Endothelial cell of hepatic sinusoid (primary cell): ENCODE results near the gene SLC29A3.
"Not testable (repeated sequence)": the region's sequence is repeated elsewhere in the genome, so short reads cannot be mapped to it uniquely, and the experiment has no call there.

Source experiments
- in situ Hi-C: cut with HindIII; loops from 2 replicates; pipeline ENCODE4 v1.10.0; 2017; ENCODE audit warnings: low sequenced_read_pairs

SLC29A3 gene

DNA sequence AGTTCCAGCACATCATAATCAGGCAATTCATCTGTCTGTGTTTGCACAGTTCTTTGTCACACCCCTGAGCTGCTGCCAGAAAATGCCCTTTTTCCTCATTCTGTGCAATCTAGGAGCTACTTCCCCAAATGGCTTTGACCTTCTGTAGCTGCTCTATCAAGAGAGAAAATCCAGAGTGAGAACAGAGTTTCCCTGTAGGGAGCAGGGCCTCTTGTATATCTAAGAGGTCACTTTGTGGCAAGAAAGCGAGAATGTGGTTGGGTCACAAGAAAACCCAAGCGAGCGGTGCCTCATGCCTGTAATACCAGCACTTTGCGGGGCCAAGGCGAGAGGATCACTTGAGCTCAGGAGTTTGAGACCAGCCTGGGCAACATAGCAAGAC is 24.3 kb downstream of the SLC29A3 start:
- in situ Hi-C loops: no loop called here

DNA sequence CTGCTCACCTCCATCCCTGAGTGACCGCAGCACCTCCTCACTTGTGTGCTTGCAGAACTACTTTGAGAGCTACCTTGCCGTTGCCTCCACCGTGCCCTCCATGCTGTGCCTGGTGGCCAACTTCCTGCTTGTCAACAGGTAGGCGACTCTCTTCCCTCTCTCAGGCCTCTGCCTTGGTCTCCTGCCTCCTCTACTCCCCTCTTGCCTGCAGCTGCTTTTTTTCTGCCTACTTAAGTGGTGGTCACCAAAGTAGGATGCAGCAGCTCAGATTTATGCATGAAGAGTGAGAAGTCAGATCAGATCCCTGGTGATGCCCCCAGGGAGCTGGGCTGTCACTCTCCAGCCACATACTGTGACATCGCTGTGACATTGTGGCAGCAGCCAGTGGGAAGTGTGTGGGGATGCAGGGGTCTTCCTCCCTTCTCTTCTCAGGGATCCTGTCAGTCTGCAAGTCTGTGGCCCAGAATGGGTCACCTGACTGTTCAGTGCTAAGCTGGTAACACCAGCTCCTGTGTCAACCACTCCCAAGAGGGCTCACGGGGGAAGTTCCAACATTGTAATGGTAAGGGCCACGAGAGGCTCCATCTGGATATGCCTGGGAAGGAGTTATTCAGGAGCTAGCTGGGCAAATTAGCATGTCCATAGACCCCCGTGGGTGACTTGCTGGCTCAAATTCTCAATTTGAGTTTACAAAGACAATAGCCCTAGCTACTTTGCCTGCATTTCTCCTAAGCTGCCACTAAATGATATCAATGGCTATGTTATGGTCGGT is 25.3 kb downstream of the SLC29A3 start:
- in situ Hi-C loops: no loop called here

DNA sequence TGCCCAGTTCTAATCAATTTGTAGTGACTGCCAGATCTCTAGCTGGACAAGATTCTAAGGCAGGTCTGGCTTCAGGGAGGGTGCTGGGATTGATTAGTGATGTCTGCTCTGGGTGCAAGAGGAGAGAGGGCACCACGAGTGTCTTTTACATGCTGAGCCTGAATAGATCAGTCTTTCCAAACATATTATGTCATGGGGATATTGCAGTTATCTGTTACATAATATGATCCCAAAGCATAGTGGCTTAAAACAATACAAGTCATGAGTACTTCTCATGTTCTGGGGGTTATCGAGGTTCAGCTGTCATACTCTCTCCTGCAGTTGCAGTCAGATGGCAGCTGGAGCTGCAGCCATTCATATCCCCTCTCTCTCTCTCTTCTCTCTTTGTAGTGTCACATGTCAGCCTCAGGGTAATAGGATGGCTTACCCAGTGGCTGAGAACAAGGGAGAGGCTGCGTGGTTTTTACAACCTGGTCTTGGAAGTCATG is 26.0 kb downstream of the SLC29A3 start:
- in situ Hi-C loops: no loop called here

DNA sequence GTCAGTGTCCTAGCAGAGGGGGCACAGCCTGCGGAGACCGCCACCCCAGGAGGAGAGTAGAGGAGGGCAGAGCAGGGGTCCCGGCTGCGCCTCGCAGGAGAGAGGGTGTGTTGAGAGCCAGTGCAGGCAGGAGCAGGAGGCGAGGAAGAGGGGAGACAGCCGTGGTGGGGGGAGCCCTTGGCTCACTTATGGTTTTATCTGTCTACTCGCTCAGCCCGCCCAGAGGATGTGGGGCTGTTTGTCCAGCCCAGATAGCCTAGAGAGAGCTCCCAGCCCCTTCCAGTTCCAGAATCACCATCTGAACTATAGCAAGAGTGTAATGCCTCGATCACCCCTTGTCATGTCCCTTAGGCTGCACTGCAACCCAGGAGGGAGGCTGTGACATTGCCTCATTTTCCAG is 26.6 kb downstream of the SLC29A3 start:
- in situ Hi-C loops: no loop called here

DNA sequence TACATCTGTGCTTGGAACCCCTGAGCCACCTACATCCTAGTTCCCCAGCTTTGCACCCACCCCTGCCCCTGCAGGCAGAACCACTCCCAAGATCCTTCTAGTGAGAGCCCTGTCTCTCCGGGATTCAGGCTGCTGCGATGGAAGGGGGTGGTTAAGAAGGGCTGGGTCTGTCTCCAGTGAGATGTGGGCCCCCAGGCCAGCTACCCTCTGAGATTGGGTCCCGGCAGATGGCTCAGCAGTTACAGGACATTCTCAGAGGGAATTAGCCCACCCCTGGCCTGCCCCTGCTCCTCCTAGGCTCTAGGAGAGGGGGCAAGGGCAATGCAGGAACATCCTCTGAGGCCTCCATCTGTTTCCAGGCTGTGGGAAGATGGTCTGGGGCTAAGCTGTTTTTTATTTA is 27.7 kb downstream of the SLC29A3 start:
- in situ Hi-C loops: no loop called here

DNA sequence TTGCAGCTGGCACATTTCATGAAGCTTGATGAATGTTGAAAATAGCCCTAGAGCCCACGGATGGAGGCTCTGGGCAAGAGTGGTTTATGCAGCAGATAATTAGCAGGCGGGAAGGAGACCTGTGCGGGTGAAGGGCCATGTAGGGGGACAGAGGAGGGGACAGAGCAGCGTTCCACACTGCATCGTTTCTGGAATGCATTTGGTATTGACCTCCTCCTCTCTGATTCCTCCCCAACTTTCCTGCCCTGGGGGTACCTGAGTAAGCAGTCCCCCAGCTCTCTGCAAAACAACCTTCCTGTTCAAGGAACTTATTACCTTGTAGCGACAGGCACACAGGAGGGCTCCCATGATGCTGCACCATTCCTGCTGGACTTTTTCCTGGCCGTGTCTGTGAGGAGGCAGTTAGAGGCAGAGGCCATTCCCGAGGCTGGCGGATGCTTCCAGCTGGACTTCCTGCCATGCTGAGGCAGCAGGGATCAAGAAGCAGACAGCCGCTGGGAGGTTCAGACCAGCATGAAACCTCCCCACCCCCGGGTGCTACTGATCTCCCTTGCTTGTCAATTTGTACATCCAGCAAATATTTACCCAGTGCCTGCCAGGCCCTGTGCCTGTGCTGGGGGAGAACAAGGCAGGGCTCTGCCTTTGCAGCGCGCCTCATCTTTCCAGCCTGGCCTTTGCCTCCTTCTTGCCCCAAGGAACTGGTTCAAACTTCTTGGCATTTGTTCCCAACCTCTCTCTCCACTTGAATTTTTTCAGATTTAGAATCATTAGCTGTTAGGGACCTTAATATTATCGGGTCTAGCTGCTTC is 28.7 kb downstream of the SLC29A3 start:
- in situ Hi-C loops: no loop called here

DNA sequence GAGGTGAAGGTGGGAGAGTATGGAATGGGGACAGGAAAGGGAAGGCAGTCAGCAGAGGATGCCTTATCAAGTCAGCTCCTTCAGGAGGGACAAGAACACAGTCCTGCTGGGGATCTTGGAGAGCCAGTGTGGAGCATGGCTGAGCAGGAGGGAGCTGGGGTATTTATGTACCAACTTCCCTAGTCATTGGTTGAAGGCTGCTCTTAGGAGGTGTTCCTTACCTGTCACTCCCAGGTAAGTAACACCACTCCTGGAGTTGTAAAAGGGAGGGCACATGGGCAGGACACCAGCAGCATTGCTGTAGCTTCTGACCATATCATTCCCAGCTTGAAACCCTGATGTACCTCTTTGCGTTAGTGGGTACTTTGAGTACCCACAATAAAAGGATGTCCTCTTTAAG is 29.8 kb downstream of the SLC29A3 start:
- in situ Hi-C loops: no loop called here

DNA sequence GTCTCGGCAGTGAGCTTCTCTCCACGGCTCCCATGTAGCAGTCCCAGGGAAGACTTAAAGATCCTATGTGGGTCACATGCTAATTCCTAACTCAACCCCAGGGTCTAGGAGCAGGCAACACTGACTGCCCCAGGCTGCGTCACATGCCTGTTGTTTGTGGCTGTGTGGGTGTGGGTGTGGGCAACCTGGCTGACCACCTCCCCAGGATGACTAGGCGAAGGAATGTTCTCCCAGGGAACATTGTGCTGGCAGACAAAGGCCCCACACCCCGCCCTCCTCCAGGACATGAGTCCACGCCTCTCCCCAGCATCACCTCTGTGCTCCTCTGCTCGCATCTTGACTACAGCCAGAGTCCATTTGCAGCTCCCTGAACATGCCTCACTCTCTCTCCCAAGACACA is 30.3 kb downstream of the SLC29A3 start:
- in situ Hi-C loops: no loop called here

DNA sequence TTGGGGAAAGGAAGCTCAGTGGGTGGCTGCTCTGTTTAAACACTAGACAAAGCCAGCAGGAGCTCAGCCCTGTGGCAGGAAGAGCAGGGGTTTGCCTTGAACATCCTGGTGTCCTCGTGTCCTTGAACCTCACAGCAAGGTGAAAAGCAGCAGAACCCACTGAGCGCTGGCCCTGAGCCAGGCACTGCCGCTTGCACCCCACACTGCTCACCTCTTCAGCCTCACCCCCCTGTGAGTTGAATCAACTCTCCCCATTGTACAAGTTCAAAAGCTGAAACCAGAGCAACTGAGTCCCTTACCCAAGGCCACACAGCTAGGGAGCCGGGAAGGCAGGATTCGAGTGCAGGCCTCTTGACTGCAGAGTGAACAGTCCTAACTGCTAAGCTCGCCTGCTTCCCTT is 32.0 kb downstream of the SLC29A3 start:
- in situ Hi-C loops: no loop called here

DNA sequence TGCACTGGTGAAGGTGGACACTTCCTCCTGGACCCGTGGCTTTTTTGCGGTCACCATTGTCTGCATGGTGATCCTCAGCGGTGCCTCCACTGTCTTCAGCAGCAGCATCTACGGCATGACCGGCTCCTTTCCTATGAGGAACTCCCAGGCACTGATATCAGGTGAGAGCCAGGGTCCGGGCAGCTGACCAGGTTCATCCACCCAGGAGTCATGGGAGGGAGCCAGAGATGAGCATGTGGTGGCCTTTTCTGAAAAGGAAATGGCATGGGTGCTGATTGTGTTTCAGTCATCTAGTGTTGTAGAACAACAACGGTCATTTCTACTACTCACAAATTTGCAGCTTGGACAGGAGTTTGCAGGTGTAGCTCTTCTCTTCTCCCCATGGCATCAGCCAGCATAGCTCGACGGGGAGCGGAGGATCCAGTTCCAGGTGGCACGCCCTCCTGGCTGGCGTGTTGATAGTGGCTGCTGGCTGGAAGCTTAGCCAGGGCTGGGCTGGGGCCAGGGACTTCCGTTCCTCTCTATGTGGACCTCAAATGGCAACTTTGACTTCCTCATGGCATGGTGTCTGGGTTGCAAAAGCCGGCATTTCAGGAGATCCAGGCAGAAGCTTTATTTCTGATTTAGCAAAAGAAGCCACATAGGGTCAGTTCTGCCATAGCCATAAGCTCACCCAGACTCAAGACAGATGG is 32.7 kb downstream of the SLC29A3 start:
- in situ Hi-C loops: no loop called here

DNA sequence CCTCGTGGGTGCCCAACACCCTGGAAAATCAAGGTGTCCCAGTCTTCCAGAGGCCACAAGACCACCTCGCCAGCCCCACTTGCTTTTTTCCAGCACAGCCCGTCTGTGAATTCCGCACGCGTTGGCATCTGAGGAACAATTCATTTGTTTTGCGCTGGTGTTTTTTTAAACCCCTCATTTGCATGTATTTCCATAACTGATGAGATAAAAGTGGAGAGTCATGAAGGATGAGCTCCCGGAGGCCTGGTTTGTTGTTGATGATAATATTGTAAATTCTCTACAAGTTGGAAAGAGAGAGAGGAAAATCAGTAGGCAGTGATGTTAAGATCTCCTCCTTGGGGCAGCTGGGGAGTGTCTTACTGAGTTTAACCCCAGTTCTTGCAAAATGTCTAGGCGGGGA is 34.6 kb downstream of the SLC29A3 start:
- in situ Hi-C loops: no loop called here

DNA sequence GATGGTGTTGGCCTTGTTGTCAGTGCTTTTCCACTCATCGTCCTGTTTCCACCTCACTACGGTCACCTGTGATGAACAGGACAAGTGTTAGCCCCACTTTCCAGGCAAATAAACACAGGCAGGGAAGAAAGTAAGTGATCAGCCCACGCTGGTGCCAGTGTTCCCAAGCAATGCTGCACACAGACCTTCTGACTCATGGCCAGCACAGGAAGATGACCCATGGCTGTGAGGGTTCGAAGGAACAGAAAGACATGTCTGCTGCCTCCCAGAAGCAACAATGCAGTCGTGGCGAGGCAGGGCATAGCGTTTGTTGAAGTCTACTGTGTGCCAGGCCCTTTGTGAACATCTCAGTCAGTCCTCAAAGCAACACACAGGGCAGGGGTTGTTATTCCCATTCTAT is 35.7 kb downstream of the SLC29A3 start:
- in situ Hi-C loops: no loop called here

DNA sequence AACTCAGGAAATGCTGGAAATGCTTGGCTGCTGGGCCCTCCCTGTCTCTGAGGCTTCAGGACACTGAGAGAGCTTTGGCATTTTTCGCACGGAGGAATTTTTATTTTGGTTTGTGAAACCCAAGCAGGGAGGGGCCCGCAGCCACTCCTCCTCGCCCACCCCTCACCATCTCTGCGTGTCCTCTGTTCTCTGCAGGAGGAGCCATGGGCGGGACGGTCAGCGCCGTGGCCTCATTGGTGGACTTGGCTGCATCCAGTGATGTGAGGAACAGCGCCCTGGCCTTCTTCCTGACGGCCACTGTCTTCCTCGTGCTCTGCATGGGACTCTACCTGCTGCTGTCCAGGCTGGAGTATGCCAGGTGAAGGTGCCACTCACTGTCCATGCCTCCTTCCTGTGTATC is 36.8 kb downstream of the SLC29A3 start:
- in situ Hi-C loops: no loop called here

DNA sequence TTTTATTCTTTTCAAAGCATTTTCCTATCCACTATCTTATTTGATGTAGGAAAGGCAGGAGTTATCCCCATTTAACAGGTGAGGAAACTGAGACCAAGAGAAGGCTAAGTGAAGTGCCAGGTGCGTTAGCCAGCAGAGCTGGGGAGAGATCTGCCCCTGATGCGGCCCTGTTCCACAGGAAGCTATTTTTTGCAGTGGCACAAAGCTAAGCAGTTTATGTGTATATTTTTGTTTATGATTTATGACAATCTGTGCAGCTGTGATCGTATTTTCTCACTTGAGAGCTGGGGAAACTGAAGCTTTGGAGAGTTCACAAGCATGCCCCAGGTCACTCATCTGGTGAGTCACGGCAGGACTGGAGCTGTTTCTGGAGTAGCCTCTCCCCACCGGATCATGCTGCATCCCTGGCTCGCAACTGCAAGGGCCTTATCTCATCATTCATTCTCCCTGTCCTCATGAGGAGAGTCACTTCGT is 38.8 kb downstream of the SLC29A3 start:
- in situ Hi-C loops: no loop called here

DNA sequence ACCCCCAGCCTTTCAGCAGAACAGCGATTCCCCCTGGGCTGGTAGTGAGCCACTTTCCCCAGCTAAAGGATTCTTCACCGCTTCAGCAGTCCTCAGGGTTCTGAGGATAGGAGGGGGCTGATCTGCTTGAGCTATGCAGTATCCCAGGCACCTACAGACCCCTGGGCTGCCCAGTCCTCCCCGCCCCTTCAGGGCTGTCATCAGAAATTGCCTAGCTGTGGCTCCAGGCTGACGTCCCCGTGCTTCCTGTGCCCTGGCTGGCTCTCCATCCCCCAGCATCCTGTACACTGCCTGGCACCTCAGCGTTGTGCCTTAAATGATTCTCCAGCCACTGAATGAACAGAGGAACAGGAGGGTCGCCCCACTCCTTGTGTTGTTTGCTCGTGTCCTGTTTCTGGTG is 39.2 kb downstream of the SLC29A3 start:
- in situ Hi-C loops: no loop called here

DNA sequence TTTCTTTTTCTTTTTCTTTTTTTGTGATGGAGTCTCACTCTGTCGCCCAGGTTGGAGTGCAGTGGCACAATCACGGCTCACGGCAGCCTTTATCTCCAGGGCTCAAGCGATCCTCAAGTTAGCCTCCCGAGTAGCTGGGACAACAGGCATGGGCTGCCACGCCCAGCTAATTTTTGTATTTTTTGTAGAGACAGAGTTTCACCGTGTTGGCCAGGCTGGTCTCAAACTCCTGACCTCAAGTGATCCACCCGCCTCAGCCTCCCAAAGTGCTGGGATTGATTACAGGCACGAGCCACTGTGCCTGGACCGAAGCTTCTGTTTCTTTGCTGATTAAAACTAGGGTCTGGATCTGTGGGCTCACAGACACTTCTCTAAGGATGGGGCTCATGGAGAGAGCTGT is 39.8 kb downstream of the SLC29A3 start:
- in situ Hi-C loops: not testable (repeated sequence)

DNA sequence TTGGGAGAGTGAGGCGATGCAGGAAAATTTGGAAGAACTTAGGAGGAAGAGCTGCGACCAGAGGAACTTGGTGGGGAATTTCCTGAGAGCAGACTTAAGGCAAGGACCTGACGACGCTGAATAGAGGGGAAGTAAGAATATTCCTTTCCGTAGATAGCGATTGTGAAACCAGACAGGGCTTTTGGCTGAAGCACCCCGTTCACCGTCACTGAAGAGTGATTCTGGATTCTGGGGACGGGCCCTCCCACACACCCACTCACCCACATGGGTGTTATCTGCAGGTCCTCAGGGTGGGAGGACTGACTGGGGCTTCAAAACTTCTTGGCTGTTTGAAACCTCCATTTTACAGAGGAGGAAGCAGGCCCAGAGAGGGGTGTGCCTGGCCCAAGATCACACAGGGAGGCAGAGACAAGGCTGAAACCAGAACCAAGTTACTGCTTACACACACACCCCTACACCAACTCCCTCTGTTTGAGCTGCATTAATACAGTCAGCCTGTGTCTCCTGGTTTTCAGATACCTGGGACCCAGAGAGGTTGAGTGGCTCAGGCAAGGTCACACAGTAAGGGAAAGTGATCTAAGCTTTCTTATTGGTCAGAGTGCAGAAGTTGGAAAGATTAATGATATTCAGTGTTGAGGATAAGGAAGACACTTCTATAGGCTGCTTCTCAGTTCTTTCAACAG is 40.4 kb downstream of the SLC29A3 start:
- in situ Hi-C loops: no loop called here

DNA sequence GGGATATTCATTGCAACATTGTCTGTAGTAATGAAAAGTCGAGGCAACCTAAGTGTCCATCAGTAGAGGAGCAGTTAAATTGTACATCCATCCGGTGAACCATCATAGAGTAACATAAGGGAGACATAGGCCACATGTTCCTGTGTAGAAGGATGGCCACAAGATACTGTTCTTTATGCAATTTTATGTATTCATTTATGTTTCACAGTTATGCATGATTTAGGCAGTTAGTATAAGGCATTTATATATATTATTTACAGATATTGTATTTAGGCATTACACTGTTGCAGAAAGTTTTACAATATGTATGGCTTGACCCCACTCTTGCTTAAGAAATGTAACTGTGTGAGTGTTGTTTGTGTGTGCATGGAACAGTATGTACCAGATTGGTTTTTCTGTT is 41.7 kb downstream of the SLC29A3 start:
- in situ Hi-C loops: no loop called here

DNA sequence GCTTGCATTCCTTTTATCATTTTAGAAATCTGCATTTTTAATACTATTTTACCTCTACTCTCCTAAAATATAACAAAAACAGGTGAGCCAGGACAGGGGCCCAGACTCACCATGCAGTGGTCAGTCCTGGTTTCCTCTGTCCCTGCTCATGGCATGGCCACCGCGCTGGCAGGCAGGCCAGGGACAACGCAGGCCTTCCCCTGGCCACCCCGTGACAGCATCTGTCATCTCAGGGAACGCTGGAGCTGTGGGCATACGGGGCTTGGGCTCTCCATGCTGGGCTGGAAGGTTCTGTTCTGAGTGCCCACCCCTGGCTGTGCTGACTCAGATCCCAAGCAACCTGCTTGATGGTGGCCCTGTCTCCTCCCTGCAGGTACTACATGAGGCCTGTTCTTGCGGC is 42.5 kb downstream of the SLC29A3 start:
- in situ Hi-C loops: no loop called here

DNA sequence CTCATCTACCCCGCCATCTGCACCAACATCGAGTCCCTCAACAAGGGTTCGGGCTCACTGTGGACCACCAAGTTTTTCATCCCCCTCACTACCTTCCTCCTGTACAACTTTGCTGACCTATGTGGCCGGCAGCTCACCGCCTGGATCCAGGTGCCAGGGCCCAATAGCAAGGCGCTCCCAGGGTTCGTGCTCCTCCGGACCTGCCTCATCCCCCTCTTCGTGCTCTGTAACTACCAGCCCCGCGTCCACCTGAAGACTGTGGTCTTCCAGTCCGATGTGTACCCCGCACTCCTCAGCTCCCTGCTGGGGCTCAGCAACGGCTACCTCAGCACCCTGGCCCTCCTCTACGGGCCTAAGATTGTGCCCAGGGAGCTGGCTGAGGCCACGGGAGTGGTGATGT is 43.1 kb downstream of the SLC29A3 start:
- in situ Hi-C loops: no loop called here

DNA sequence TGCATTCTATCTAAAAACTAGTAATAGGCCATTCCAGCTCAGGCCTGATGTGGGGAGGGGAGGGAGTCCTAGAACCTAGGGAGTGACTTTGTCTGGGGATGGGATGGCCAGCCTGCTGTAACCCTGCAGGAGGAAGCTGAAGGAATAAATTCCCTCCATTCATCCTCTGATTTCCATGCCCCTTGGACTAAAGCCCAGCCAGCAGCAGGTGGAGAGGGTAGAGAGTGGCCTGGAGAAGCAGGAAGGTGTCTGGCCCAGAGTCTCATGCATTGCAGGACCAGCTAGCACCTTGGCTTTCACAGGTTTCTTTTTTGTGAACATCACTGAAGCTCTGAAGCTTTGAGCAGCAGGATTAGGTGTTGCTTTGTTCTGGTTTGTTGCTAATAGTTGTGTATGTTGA is 44.9 kb downstream of the SLC29A3 start:
- in situ Hi-C loops: no loop called here
